Thyroid gland (tissue), 4 donors: ENCODE results near the gene EZH2. TPM values are rescaled to one million over a fixed set of nuclear protein-coding genes. Genes with fewer than 3 reads are reported as not detected.

Experiments used
- DNase-seq, 2 donors: peaks; one replicate each; pipeline ENCODE4 v3.0.0-alpha.2; 2019
- H3K27ac ChIP-seq, 3 donors: fragments of 200-600 bp; sonication (generic); 1 replicate in 2 of 3; 2 replicates in 1 of 3; pipeline ENCODE4 v1.5.1; 2016 to 2019; ENCODE audit warnings: mild to moderate bottlenecking in 1 of 3, moderate library complexity in 1 of 3
- H3K27me3 ChIP-seq: fragments of 200-600 bp; sonication (generic); one replicate; pipeline ENCODE4 v1.5.1; 2019
- H3K36me3 ChIP-seq, 2 donors: fragments of 200-600 bp; sonication (generic); one replicate each; pipeline ENCODE4 v1.5.1; 2016 to 2019
- H3K4me1 ChIP-seq, 2 donors: fragments of 200-600 bp; sonication (generic); one replicate each; pipeline ENCODE4 v1.5.1; 2017 to 2019
- H3K4me3 ChIP-seq, 3 donors: fragments of 200-600 bp; sonication (generic); replicated peaks in 1 of 3; 1 replicate in 2 of 3; 2 replicates in 1 of 3; pipeline ENCODE4 v1.5.1; 2016; ENCODE audit warnings: mild to moderate bottlenecking in 1 of 3
- H3K9me3 ChIP-seq: fragments of 200-600 bp; sonication (generic); one replicate; pipeline ENCODE4 v1.5.1; 2017
- CTCF ChIP-seq, 6 experiments: fragments of 200-600 bp in 3 of 6; fragments of 450-650 bp in 3 of 6; sonication (generic) in 3 of 6; IDR thresholded peaks; one replicate each; pipeline ENCODE4 v1.5.1; 2016 to 2019; ENCODE audit warnings: antibody characterized with exemption in 6 of 6, mild to moderate bottlenecking in 2 of 6, inconsistent platforms in 1 of 6, moderate library complexity in 1 of 6
- POLR2A ChIP-seq, 2 donors: fragments of 450-650 bp; IDR thresholded peaks; one replicate each; pipeline ENCODE4 v1.6.1; 2017; ENCODE audit warnings: antibody characterized with exemption in 2 of 2, mild to moderate bottlenecking in 2 of 2, moderate library complexity in 1 of 2
- WGBS, 2 donors: methylation state at CpG; one replicate each; pipeline ENCODE4 v1.1.5; 2017; 5-methylcytosine and 5-hydroxymethylcytosine counted together
- intact Hi-C: fragments of 100-400 bp; cut with DNase I; formaldehyde crosslinking; loops from one replicate; pipeline ENCODE4 v1.15.1; 2023
- total RNA-seq, 4 donors: library from RNA; depleted of rRNA; stranded (reverse); fragments of >200 nt; gene quantifications; one replicate each; pipeline ENCODE4 v1.2.3, GENCODE V29; 2016

EZH2 gene
- total RNA-seq, 4 donors from 2014 or later, result 0.75 to 1.1 (median 0.86) TPM

- intact Hi-C loops, result no loop called here
- TF ChIP-seq POLR2A (IDR thresholded peaks at IDR 0.05) (no peak), CTCF (IDR thresholded peaks at IDR 0.05) (no peak)
- no peaks in the 10 kb centered on the region for H3K27me3 ChIP-seq
- DNase-seq, result no peak
- H3K4me1 ChIP-seq, result no peaks in the 10 kb centered on the region
- no peak overlapping the region for H3K4me3 ChIP-seq
- 95 to 96% methylated on average over 2 of the region's 2 CpGs for WGBS, 2 donors
- H3K27ac ChIP-seq, result no peak overlapping the region
- H3K36me3 ChIP-seq, result no peaks in the 10 kb centered on the region
- H3K9me3 ChIP-seq, result no peaks in the 10 kb centered on the region
Observed at GRCh38 chr7:148831782-148832181, 52.3 kb downstream of the EZH2 start.

GRCh38 chr7:148830897-148831692 is 53.0 kb downstream of the EZH2 start:
- DNase-seq, result no peak
- intact Hi-C loops, result no loop called here
- Histone ChIP-seq H3K27ac (no peak overlapping the region), H3K9me3 (no peaks in the 10 kb centered on the region), H3K4me3 (no peak overlapping the region), H3K27me3 (no peaks in the 10 kb centered on the region), H3K4me1 (no peaks in the 10 kb centered on the region), H3K36me3 (no peaks in the 10 kb centered on the region)
- TF ChIP-seq POLR2A (IDR thresholded peaks at IDR 0.05), result no peak
- no peak for TF ChIP-seq CTCF (IDR thresholded peaks at IDR 0.05)
- 95 to 96% methylated on average over 5 of the region's 5 CpGs for WGBS, 2 donors

- TF ChIP-seq POLR2A (IDR thresholded peaks at IDR 0.05) (no peak), CTCF (IDR thresholded peaks at IDR 0.05) (no peak)
- intact Hi-C loops, result no loop called here
Observed at GRCh38 chr7:148828965-148829364, 55.1 kb downstream of the EZH2 start.

GRCh38 chr7:148825338-148825737 is 58.8 kb downstream of the EZH2 start:
- no peaks in the 10 kb centered on the region for H3K27me3 ChIP-seq
- 71 to 74% methylated on average over 5 of the region's 5 CpGs for WGBS, 2 donors
- no peaks in the 10 kb centered on the region for H3K4me1 ChIP-seq
- no peaks in the 10 kb centered on the region for H3K9me3 ChIP-seq
- intact Hi-C loops, result no loop called here
- H3K36me3 ChIP-seq, result no peaks in the 10 kb centered on the region
- no peak overlapping the region for H3K27ac ChIP-seq
- no peak for TF ChIP-seq POLR2A (IDR thresholded peaks at IDR 0.05)
- no peak for TF ChIP-seq CTCF (IDR thresholded peaks at IDR 0.05)
- DNase-seq, result no peak
- no peak overlapping the region for H3K4me3 ChIP-seq

More at GRCh38 chr7:148828965-148829364, 55.1 kb downstream of the EZH2 start:
- Histone ChIP-seq H3K4me3 (no peak overlapping the region), H3K4me1 (no peaks in the 10 kb centered on the region), H3K9me3 (no peaks in the 10 kb centered on the region), H3K27me3 (no peaks in the 10 kb centered on the region), H3K36me3 (no peaks in the 10 kb centered on the region), H3K27ac (no peak overlapping the region)
- WGBS, 2 donors, result 92 to 100% methylated on average over 1 of the region's 1 CpG
- no peak for DNase-seq

- no peaks in the 10 kb centered on the region for H3K27me3 ChIP-seq
- no peak for DNase-seq
- H3K9me3 ChIP-seq, result no peaks in the 10 kb centered on the region
- no peak overlapping the region for H3K4me3 ChIP-seq
- TF ChIP-seq POLR2A (IDR thresholded peaks at IDR 0.05) (no peak), CTCF (IDR thresholded peaks at IDR 0.05) (no peak)
- intact Hi-C loops, result no loop called here
- H3K4me1 ChIP-seq, result no peaks in the 10 kb centered on the region
- H3K27ac ChIP-seq, result no peak overlapping the region
- WGBS, 2 donors, result 97 to 98% methylated on average over 2 of the region's 2 CpGs
- no peaks in the 10 kb centered on the region for H3K36me3 ChIP-seq
Observed at GRCh38 chr7:148824864-148825263, 59.2 kb downstream of the EZH2 start.
